H9 (cell line): ENCODE measurements around the gene NYAP2. TPM values are rescaled to one million over a fixed set of nuclear protein-coding genes. Genes with fewer than 3 reads are reported as not detected.

Source experiments
- DNase-seq: peaks from one replicate; pipeline ENCODE4 v3.0.0-alpha.2; 2017
- H2AFZ ChIP-seq: one replicate; pipeline ENCODE4 v1.6.1; 2013; ENCODE audit warnings: mild to moderate bottlenecking, low read length, control low read depth, moderate library complexity
- H2AK5ac ChIP-seq: 2 replicates; pipeline ENCODE4 v1.6.1; 2013; ENCODE audit warnings: low read length, control low read depth, mixed read lengths; ENCODE audit not compliant: insufficient read length
- H2BK120ac ChIP-seq: one replicate; pipeline ENCODE4 v1.6.1; 2013; ENCODE audit warnings: low read depth, mild to moderate bottlenecking, low read length, control low read depth, inconsistent platforms; ENCODE audit not compliant: poor library complexity, severe bottlenecking
- H2BK12ac ChIP-seq: 2 replicates; pipeline ENCODE4 v1.6.1; 2013; ENCODE audit warnings: low read length, control low read depth, mixed read lengths, low read depth; ENCODE audit not compliant: insufficient read length
- H2BK15ac ChIP-seq: 2 replicates; pipeline ENCODE4 v1.6.1; 2013; ENCODE audit warnings: low read depth, low read length, control low read depth
- H2BK20ac ChIP-seq: one replicate; pipeline ENCODE4 v1.6.1; 2013; ENCODE audit warnings: low read depth, mild to moderate bottlenecking, low read length, control low read depth, inconsistent platforms; ENCODE audit not compliant: poor library complexity, severe bottlenecking
- H2BK5ac ChIP-seq: 2 replicates; pipeline ENCODE4 v1.6.1; 2013; ENCODE audit warnings: low read length, control low read depth, mixed read lengths; ENCODE audit not compliant: insufficient read length
- H3K14ac ChIP-seq: 2 replicates; pipeline ENCODE4 v1.6.1; 2013; ENCODE audit warnings: low read length, control low read depth; ENCODE audit not compliant: insufficient read depth
- H3K18ac ChIP-seq: 2 replicates; pipeline ENCODE4 v1.6.1; 2013; ENCODE audit warnings: low read depth, mild to moderate bottlenecking, mixed read lengths, low read length, control low read depth; ENCODE audit not compliant: insufficient read length
- H3K23ac ChIP-seq: 2 replicates; pipeline ENCODE4 v1.6.1; 2013; ENCODE audit warnings: low read length, control low read depth, mixed read lengths, low read depth; ENCODE audit not compliant: insufficient read length
- H3K23me2 ChIP-seq: 2 replicates; pipeline ENCODE4 v1.6.1; 2013; ENCODE audit warnings: low read depth, mild to moderate bottlenecking, mixed read lengths, low read length, control low read depth; ENCODE audit not compliant: insufficient read length, poor library complexity, severe bottlenecking
- H3K27ac ChIP-seq: 2 replicates; pipeline ENCODE4 v1.5.1; 2013; ENCODE audit warnings: low read length, control low read depth, mixed read lengths, low read depth; ENCODE audit not compliant: insufficient read length
- H3K27me3 ChIP-seq: 2 replicates; pipeline ENCODE4 v1.6.1; 2013; ENCODE audit warnings: low read length, control low read depth, inconsistent platforms; ENCODE audit not compliant: insufficient read depth
- H3K4ac ChIP-seq: 2 replicates; pipeline ENCODE4 v1.6.1; 2013; ENCODE audit warnings: low read depth, mild to moderate bottlenecking, control low read depth, inconsistent platforms, low read length, moderate library complexity
- H3K4me1 ChIP-seq: 2 replicates; pipeline ENCODE4 v1.6.1; 2013; ENCODE audit warnings: low read length, control low read depth, inconsistent platforms; ENCODE audit not compliant: insufficient read depth
- H3K4me2 ChIP-seq: 2 replicates; pipeline ENCODE4 v1.6.1; 2013; ENCODE audit warnings: low read length, control low read depth, mixed read lengths; ENCODE audit not compliant: insufficient read length, insufficient read depth
- H3K56ac ChIP-seq: 2 replicates; pipeline ENCODE4 v1.6.1; 2013; ENCODE audit warnings: low read depth, mild to moderate bottlenecking, mixed read lengths, low read length, control low read depth; ENCODE audit not compliant: insufficient read length
- H3K79me1 ChIP-seq: 2 replicates; pipeline ENCODE4 v1.6.1; 2013; ENCODE audit warnings: low read depth, mild to moderate bottlenecking, moderate library complexity, low read length, control low read depth, inconsistent platforms; ENCODE audit not compliant: insufficient read depth, poor library complexity, severe bottlenecking
- H3K79me2 ChIP-seq: 2 replicates; pipeline ENCODE4 v1.6.1; 2013; ENCODE audit warnings: low read length, control low read depth, inconsistent platforms; ENCODE audit not compliant: insufficient read depth
- H3K9ac ChIP-seq: 2 replicates; pipeline ENCODE4 v1.6.1; 2013; ENCODE audit warnings: low read length, control low read depth, mixed read lengths; ENCODE audit not compliant: insufficient read length; ENCODE audit errors: extremely low read depth
- H3K9me3 ChIP-seq: one replicate; pipeline ENCODE4 v1.6.1; 2013; ENCODE audit warnings: low read depth, low read length, inconsistent platforms; ENCODE audit not compliant: control insufficient read depth
- H3T11ph ChIP-seq: one replicate; pipeline ENCODE4 v1.6.1; 2013; ENCODE audit warnings: mild to moderate bottlenecking, low read length, control low read depth, inconsistent platforms
- H4K20me1 ChIP-seq: one replicate; pipeline ENCODE4 v1.6.1; 2013; ENCODE audit not compliant: control insufficient read depth, insufficient read length, insufficient read depth
- H4K5ac ChIP-seq: 2 replicates; pipeline ENCODE4 v1.6.1; 2013; ENCODE audit warnings: low read depth, mild to moderate bottlenecking, mixed read lengths, low read length, control low read depth; ENCODE audit not compliant: insufficient read length
- H4K8ac ChIP-seq: replicated peaks from 2 replicates; pipeline ENCODE4 v1.6.1; 2013; ENCODE audit warnings: low read length, control low read depth, mixed read lengths, low read depth; ENCODE audit not compliant: insufficient read length
- H4K91ac ChIP-seq: 2 replicates; pipeline ENCODE4 v1.6.1; 2013; ENCODE audit warnings: low read depth, mild to moderate bottlenecking, moderate library complexity, mixed read lengths, low read length, control low read depth; ENCODE audit not compliant: insufficient read length
- H3K27ac Mint-ChIP-seq, 3 experiments: 2 replicates in 2 of 3; 3 replicates in 1 of 3; pipeline ENCODE4 v1.8.0; 2020 to 2021; ENCODE audit warnings: mixed read lengths in 3 of 3, mild to moderate bottlenecking in 1 of 3, moderate library complexity in 1 of 3
- H3K27me3 Mint-ChIP-seq: 2 replicates; pipeline ENCODE4 v1.8.0; 2021; ENCODE audit warnings: low read depth, mild to moderate bottlenecking, moderate library complexity, mixed read lengths
- H3K36me3 Mint-ChIP-seq, 3 experiments: 2 replicates in 2 of 3; 3 replicates in 1 of 3; pipeline ENCODE4 v1.8.0; 2020 to 2021; ENCODE audit warnings: low read depth in 3 of 3, mixed read lengths in 3 of 3; ENCODE audit not compliant: insufficient read depth in 1 of 3
- H3K4me1 Mint-ChIP-seq, 2 experiments: 2 replicates each; pipeline ENCODE4 v1.8.0; 2020; ENCODE audit warnings: mixed read lengths in 2 of 2
- H3K4me3 Mint-ChIP-seq, 2 experiments: 2 replicates in 1 of 2; 3 replicates in 1 of 2; pipeline ENCODE4 v1.8.0; 2020 to 2021; ENCODE audit warnings: mild to moderate bottlenecking in 2 of 2, mixed read lengths in 2 of 2, moderate library complexity in 1 of 2
- H3K9me3 Mint-ChIP-seq, 2 experiments: 2 replicates in 1 of 2; 3 replicates in 1 of 2; pipeline ENCODE4 v1.8.0; 2020; ENCODE audit warnings: mild to moderate bottlenecking in 2 of 2, mixed read lengths in 2 of 2, moderate library complexity in 1 of 2
- CTCF ChIP-seq: fragments of 200-600 bp; sonication (generic); conservative IDR thresholded peaks from 3 replicates; pipeline ENCODE4 v1.8.0; 2021; ENCODE audit warnings: antibody characterized with exemption, mild to moderate bottlenecking
- total RNA-seq: library from RNA; stranded (reverse); gene quantifications from 2 replicates; pipeline ENCODE4 v1.2.1, GENCODE V29; 2021

Gene NYAP2
- total RNA-seq, 1 experiment from 2014 or later: not detected

GRCh38 chr2:225600444-225600843 is 200.9 kb downstream of the NYAP2 start:
- H2BK20ac ChIP-seq: no peak overlapping the region
- H3K4ac ChIP-seq: no peak overlapping the region
- H2BK12ac ChIP-seq: no peak overlapping the region
- no peak overlapping the region for H3K18ac ChIP-seq
- H3K14ac ChIP-seq: no peak overlapping the region
- no peak overlapping the region for H4K91ac ChIP-seq
- no peaks in the 10 kb centered on the region for H3K9me3 ChIP-seq
- TF ChIP-seq CTCF: no peak
- Mint-ChIP-seq H3K4me1 (no peaks in the 10 kb centered on the region), H3K9me3 (peaks cover 3 to 5% of the 10 kb centered on the region in 2 experiments; a peak in 3 of 5 replicates), H3K27me3 (no peaks in the 10 kb centered on the region), H3K36me3 (peaks cover 0 to 5% (median 4%) of the 10 kb centered on the region in 3 experiments; a peak in 2 of 7 replicates), H3K4me3 (no peak overlapping the region), H3K27ac (no peak overlapping the region)
- DNase-seq: no peak
- no peak overlapping the region for H2AK5ac ChIP-seq
- no peak overlapping the region for H4K5ac ChIP-seq
- H3K4me1 ChIP-seq: no peaks in the 10 kb centered on the region
- H2AFZ ChIP-seq: no peak overlapping the region
- H3K79me2 ChIP-seq: no peaks in the 10 kb centered on the region
- no peak overlapping the region for H2BK15ac ChIP-seq
- no peak overlapping the region for H2BK120ac ChIP-seq
- no peaks in the 10 kb centered on the region for H3K27me3 ChIP-seq
- no peaks in the 10 kb centered on the region for H4K20me1 ChIP-seq
- H3K23ac ChIP-seq: no peak overlapping the region
- no peaks in the 10 kb centered on the region for H3K79me1 ChIP-seq
- no peak overlapping the region for H2BK5ac ChIP-seq
- no peak overlapping the region for H4K8ac ChIP-seq
- no peak overlapping the region for H3K9ac ChIP-seq
- no peak overlapping the region for H3T11ph ChIP-seq
- H3K4me2 ChIP-seq: no peak overlapping the region
- H3K56ac ChIP-seq: no peak overlapping the region
- no peaks in the 10 kb centered on the region for H3K23me2 ChIP-seq
- H3K27ac ChIP-seq: no peak overlapping the region
